SK-N-SH (cell line): ENCODE measurements around the gene DNAJB12. TPM values are rescaled to one million over a fixed set of nuclear protein-coding genes. Genes with fewer than 3 reads are reported as not detected.

Source experiments
- CTCF ChIA-PET: fragments of 300-600, 350-600 bp; formaldehyde crosslinking; extraction: SDS; loops from one replicate; lab custom pipeline; 2021; lab: Yijun Ruan, JAX
- POLR2A ChIA-PET: fragments of 350-600 bp; sonication (Branson Sonifier 250); formaldehyde crosslinking; extraction: SDS; loops from one replicate; lab custom pipeline; 2020; ENCODE audit warnings: antibody characterized with exemption, inconsistent platforms; lab: Yijun Ruan, JAX
- DNase-seq: peaks from one replicate; pipeline ENCODE4 v3.0.0; 2012
- H2AFZ ChIP-seq: fragments of 200-600 bp; sonication (generic); 2 replicates; pipeline ENCODE4 v1.8.1; 2016; ENCODE audit warnings: antibody characterized with exemption, mild to moderate bottlenecking, low read depth
- H3F3A ChIP-seq: fragments of 200-600 bp; sonication (generic); replicated peaks from 2 replicates; pipeline ENCODE3; 2016; ENCODE audit warnings: antibody characterized with exemption, mild to moderate bottlenecking; ENCODE audit not compliant: insufficient read depth
- H3K27ac ChIP-seq, 2 experiments: fragments of 200-500 bp in 1 of 2; fragments of 200-600 bp in 1 of 2; sonication (Bioruptor generic) in 1 of 2; sonication (generic), shearing (Covaris generic) in 1 of 2; 2 replicates each; pipeline versions ENCODE4 v1.5.1 to v1.6.1; 2014 to 2016; ENCODE audit warnings: low read depth in 2 of 2, inconsistent platforms in 1 of 2, low read length in 1 of 2, mild to moderate bottlenecking in 1 of 2, mixed read lengths in 1 of 2
- H3K27me3 ChIP-seq: fragments of 200-600 bp; sonication (generic), shearing (Covaris generic); 2 replicates; pipeline ENCODE4 v1.6.1; 2016; ENCODE audit warnings: mixed run types; ENCODE audit not compliant: insufficient read depth
- H3K36me3 ChIP-seq, 2 experiments: fragments of 200-500 bp in 1 of 2; fragments of 200-600 bp in 1 of 2; sonication (Bioruptor generic) in 1 of 2; sonication (generic) in 1 of 2; replicated peaks in 1 of 2; 2 replicates each; pipeline versions ENCODE3 to v1.5.1; 2014 to 2016; ENCODE audit warnings: low read length in 1 of 2, mild to moderate bottlenecking in 1 of 2; ENCODE audit not compliant: insufficient read depth in 2 of 2, control insufficient read depth in 1 of 2
- H3K4me1 ChIP-seq, 2 experiments: fragments of 200-500 bp in 1 of 2; fragments of 200-600 bp in 1 of 2; sonication (Bioruptor generic) in 1 of 2; sonication (generic), shearing (Covaris generic) in 1 of 2; 2 replicates each; pipeline versions ENCODE4 v1.5.1 to v1.6.1; 2014 to 2016; ENCODE audit warnings: low read depth in 1 of 2, low read length in 1 of 2, mixed run types in 1 of 2; ENCODE audit not compliant: insufficient read depth in 2 of 2, control insufficient read depth in 1 of 2
- H3K4me2 ChIP-seq: fragments of 200-600 bp; sonication (generic), shearing (Covaris generic); 2 replicates; pipeline ENCODE4 v1.6.1; 2017; ENCODE audit warnings: mixed run types
- H3K4me3 ChIP-seq, 2 experiments: fragments of 200-500 bp in 1 of 2; fragments of 200-600 bp in 1 of 2; sonication (Bioruptor generic) in 1 of 2; sonication (generic), shearing (Covaris generic) in 1 of 2; 2 replicates each; pipeline versions ENCODE4 v1.5.1 to v1.8.1; 2014 to 2016; ENCODE audit warnings: low read depth in 2 of 2, inconsistent platforms in 1 of 2, low read length in 1 of 2, mild to moderate bottlenecking in 1 of 2, mixed read lengths in 1 of 2, moderate library complexity in 1 of 2
- H3K79me2 ChIP-seq: fragments of 200-600 bp; sonication (generic); 2 replicates; pipeline ENCODE4 v1.8.1; 2017; ENCODE audit warnings: mild to moderate bottlenecking; ENCODE audit not compliant: insufficient read depth
- H3K9ac ChIP-seq: fragments of 200-600 bp; sonication (generic); 2 replicates; pipeline ENCODE4 v1.6.1; 2017; ENCODE audit warnings: mixed run types
- H3K9me2 ChIP-seq: fragments of 200-600 bp; sonication (generic); 2 replicates; pipeline ENCODE4 v1.6.1; 2017; ENCODE audit warnings: mixed run types
- H3K9me3 ChIP-seq: fragments of 200-600 bp; sonication (generic); 2 replicates; pipeline ENCODE4 v1.6.1; 2017; ENCODE audit warnings: mixed run types, mild to moderate bottlenecking, moderate library complexity
- H4K20me1 ChIP-seq: fragments of 200-600 bp; sonication (generic); 2 replicates; pipeline ENCODE4 v1.6.1; 2017; ENCODE audit warnings: mild to moderate bottlenecking, mixed run types; ENCODE audit not compliant: insufficient read depth
- CHD2 ChIP-seq: fragments of 150-350 bp; IDR thresholded peaks from 2 replicates; pipeline ENCODE4 v1.6.1; 2018; ENCODE audit warnings: low read length; ENCODE audit not compliant: partially characterized antibody
- CTCF ChIP-seq: fragments of 200-600 bp; sonication (generic); IDR thresholded peaks from 2 replicates; pipeline ENCODE4 v1.6.1; 2017; ENCODE audit warnings: antibody characterized with exemption, mild to moderate bottlenecking, moderate library complexity
- ELF1 ChIP-seq: IDR thresholded peaks from 2 replicates; pipeline ENCODE4 v1.4.0; 2012
- EP300 ChIP-seq, 2 experiments: IDR thresholded peaks; 2 replicates each; pipeline versions ENCODE4 v1.4.0 to v1.6.1; 2012; ENCODE audit warnings: borderline replicate concordance in 1 of 2, low read depth in 1 of 2, low read length in 1 of 2
- EZH2phosphoT487 ChIP-seq: fragments of 200-600 bp; sonication (generic); IDR thresholded peaks from 2 replicates; pipeline ENCODE4 v1.6.1; 2017; ENCODE audit warnings: low read depth, mixed run types, mild to moderate bottlenecking, antibody characterized with exemption, moderate library complexity, borderline replicate concordance
- FOXM1 ChIP-seq: IDR thresholded peaks from 2 replicates; pipeline ENCODE4 v1.4.0; 2012; ENCODE audit warnings: low read depth, mild to moderate bottlenecking
- GABPA ChIP-seq: IDR thresholded peaks from 2 replicates; pipeline ENCODE4 v1.4.0; 2012; ENCODE audit warnings: low read depth, mild to moderate bottlenecking
- GATA2 ChIP-seq: sonication (generic); formaldehyde crosslinking; IDR thresholded peaks from 2 replicates; pipeline ENCODE4 v1.5.0; 2020; ENCODE audit warnings: mild to moderate bottlenecking, missing genetic modification reagents
- IRF3 ChIP-seq: fragments of 150-350 bp; IDR thresholded peaks from 2 replicates; pipeline ENCODE4 v1.6.1; 2016; ENCODE audit warnings: mild to moderate bottlenecking, low read depth, low read length
- MAX ChIP-seq: IDR thresholded peaks from 2 replicates; pipeline ENCODE4 v1.4.0; 2012; ENCODE audit warnings: low read depth
- NRF1 ChIP-seq: IDR thresholded peaks from 2 replicates; pipeline ENCODE4 v1.6.1; 2012; ENCODE audit warnings: low read depth, mild to moderate bottlenecking, low read length
- PBX3 ChIP-seq: IDR thresholded peaks from 2 replicates; pipeline ENCODE4; 2012
- RAD21 ChIP-seq: IDR thresholded peaks from 2 replicates; pipeline ENCODE4 v1.6.1; 2012; ENCODE audit warnings: mild to moderate bottlenecking, low read length
- RCOR1 ChIP-seq: fragments of 150-350 bp; IDR thresholded peaks from 2 replicates; pipeline ENCODE4 v1.6.1; 2017; ENCODE audit warnings: antibody characterized with exemption, low read length
- REST ChIP-seq: IDR thresholded peaks from 2 replicates; pipeline ENCODE4 v1.6.1; 2012; ENCODE audit warnings: mild to moderate bottlenecking, low read depth, low read length, moderate library complexity
- RXRA ChIP-seq: IDR thresholded peaks from 2 replicates; pipeline ENCODE4 v1.4.0; 2012; ENCODE audit warnings: low read depth, mild to moderate bottlenecking, borderline replicate concordance
- SIN3A ChIP-seq: IDR thresholded peaks from 2 replicates; pipeline ENCODE4 v1.6.1; 2012; ENCODE audit warnings: low read depth, mild to moderate bottlenecking, low read length, moderate library complexity, borderline replicate concordance
- SMC3 ChIP-seq: IDR thresholded peaks from 2 replicates; pipeline ENCODE4 v1.6.1; 2012; ENCODE audit warnings: low read depth, low read length, improper control_type of control experiment
- TAF1 ChIP-seq: IDR thresholded peaks from 2 replicates; pipeline ENCODE4 v1.6.1; 2012; ENCODE audit warnings: low read depth, mild to moderate bottlenecking, low read length, moderate library complexity, borderline replicate concordance
- TEAD4 ChIP-seq: IDR thresholded peaks from 2 replicates; pipeline ENCODE4 v1.4.0; 2012; ENCODE audit warnings: mild to moderate bottlenecking, borderline replicate concordance; ENCODE audit not compliant: insufficient read depth
- WGBS: methylation state at CpG from one replicate; pipeline ENCODE4 v1.1.6; 2017; ENCODE audit warnings: low lambda C conversion rate; 5-methylcytosine and 5-hydroxymethylcytosine counted together
- polyA plus RNA-seq, 3 experiments: library from polyadenylated mRNA; depleted of rRNA; stranded (reverse); fragments of >200 nt; gene quantifications; 2 replicates each; pipeline ENCODE4 v1.2.3, GENCODE V29; 2012
- TF ChIP-seq, protein P1 (sequence below): fragments of 150-350 bp; IDR thresholded peaks from 2 replicates; pipeline ENCODE4 v1.6.1; 2017; ENCODE audit warnings: antibody characterized with exemption, low read length, low read depth, borderline replicate concordance

The DNAJB12 gene
- polyA plus RNA-seq, 1 of the 3 experiments (the other 2 are of a cell fraction) = 25.8 TPM

DNA sequence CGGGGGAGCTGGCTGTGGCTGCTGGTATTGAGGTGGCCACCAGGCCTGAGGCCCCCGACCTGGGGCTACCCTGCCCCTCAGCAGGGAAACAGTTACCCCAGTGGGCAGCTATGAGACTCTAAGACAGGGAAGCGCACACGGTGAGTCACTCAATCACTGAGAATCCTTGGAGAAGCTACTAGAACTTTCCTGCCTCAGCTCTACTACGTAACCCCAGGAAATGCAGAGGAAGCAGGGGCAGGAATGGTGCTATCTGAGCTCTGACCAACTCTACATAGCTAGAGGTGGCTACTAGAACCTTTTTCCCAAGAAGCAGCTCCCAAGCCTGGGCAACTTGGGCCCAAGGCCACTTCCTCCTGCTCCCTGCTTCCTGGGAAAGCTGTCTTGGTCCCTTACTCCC is 11.8 kb downstream of the DNAJB12 start (continued):
- TF ChIP-seq RXRA (no peak), PBX3 (no peak), RAD21 (no peak), GABPA (no peak), EP300 (IDR thresholded peaks at IDR 0.05; ENCODE audit: borderline replicate concordance in 1 of 2, low read depth in 1 of 2, low read length in 1 of 2) (no peak), TEAD4 (no peak)
- TF ChIP-seq, protein P1, sequence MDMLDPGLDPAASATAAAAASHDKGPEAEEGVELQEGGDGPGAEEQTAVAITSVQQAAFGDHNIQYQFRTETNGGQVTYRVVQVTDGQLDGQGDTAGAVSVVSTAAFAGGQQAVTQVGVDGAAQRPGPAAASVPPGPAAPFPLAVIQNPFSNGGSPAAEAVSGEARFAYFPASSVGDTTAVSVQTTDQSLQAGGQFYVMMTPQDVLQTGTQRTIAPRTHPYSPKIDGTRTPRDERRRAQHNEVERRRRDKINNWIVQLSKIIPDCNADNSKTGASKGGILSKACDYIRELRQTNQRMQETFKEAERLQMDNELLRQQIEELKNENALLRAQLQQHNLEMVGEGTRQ = no peak

- Histone ChIP-seq H3K4me3 (no peak overlapping the region; a peak in 1 of 4 replicates), H3K4me2 (no peak overlapping the region)
- TF ChIP-seq IRF3 (no peak), SIN3A (no peak), CTCF (peak; percentile 91), NRF1 (no peak), GATA2 (no peak), MAX (0 out of 2 replicates have a peak, but pooled peaks have one; percentile 27), TEAD4 (no peak), GABPA (no peak), CHD2 (no peak), SMC3 (peak; percentile 75), ELF1 (no peak), TAF1 (no peak), FOXM1 (no peak), REST (no peak), RCOR1 (0 out of 2 replicates have a peak, but pooled peaks have one; percentile 30), RXRA (no peak), EZH2phosphoT487 (no peak)
Observed at GRCh38 chr10:72340510-72341261, 14.0 kb downstream of the DNAJB12 start.

More at GRCh38 chr10:72340510-72341261, 14.0 kb downstream of the DNAJB12 start:
- Histone ChIP-seq H2AFZ (no peak overlapping the region), H3K9me3 (no peaks in the 10 kb centered on the region), H4K20me1 (no peaks in the 10 kb centered on the region), H3K27me3 (no peaks in the 10 kb centered on the region), H3K27ac (no peak overlapping the region; a peak in 1 of 4 replicates), H3K4me1 (peaks cover 2 to 16% of the 10 kb centered on the region in 2 experiments; a peak in 1 of 4 replicates), H3K9ac (no peak overlapping the region), H3K9me2 (no peaks in the 10 kb centered on the region), H3F3A (peaks cover 10% of the 10 kb centered on the region), H3K79me2 (peaks cover 4% of the 10 kb centered on the region; the same call in 1 of the 2 replicates), H3K36me3 (peaks cover 28 to 39% of the 10 kb centered on the region in 2 experiments)
- 90% methylated on average over 18 of the region's 28 CpGs for WGBS
- DNase-seq = peak; percentile 87
- ChIA-PET POLR2A (no interaction called here), CTCF (interaction anchor here (0.7 to 9.7 kb wide), 13 partner anchors 9 to 444 kb away, joined by 3 to 86 read pairs (median 4); partner anchors contain the start of gene DNAJB12)
